H1 (cell line): ENCODE data around the gene MAGI1. TPM values are rescaled to one million over a fixed set of nuclear protein-coding genes. Genes with fewer than 3 reads are reported as not detected.

Source experiments
- BCL11A ChIP-seq, 2 experiments: IDR thresholded peaks; one replicate each; pipeline ENCODE4 v1.6.1; 2011; ENCODE audit warnings: low read depth in 2 of 2, low read length in 2 of 2, mild to moderate bottlenecking in 2 of 2
- CTCF ChIP-seq, 3 experiments: IDR thresholded peaks; 1 replicate in 2 of 3; 2 replicates in 1 of 3; pipeline versions ENCODE4 v1.5.1 to v1.6.1; 2011; ENCODE audit warnings: low read length in 3 of 3, mild to moderate bottlenecking in 3 of 3, inconsistent platforms in 2 of 3, low read depth in 1 of 3, moderate library complexity in 1 of 3; ENCODE audit not compliant: insufficient read depth in 1 of 3; ENCODE audit errors: control extremely low read depth in 1 of 3
- HDAC2 ChIP-seq, 2 experiments: fragments of 300-600 bp in 1 of 2; sonication (generic) in 1 of 2; IDR thresholded peaks; 2 replicates each; pipeline ENCODE4 v1.6.1; 2011 to 2012; ENCODE audit warnings: low read depth in 2 of 2, low read length in 2 of 2, mild to moderate bottlenecking in 2 of 2, moderate library complexity in 2 of 2, borderline replicate concordance in 1 of 2, inconsistent platforms in 1 of 2
- SIX5 ChIP-seq: IDR thresholded peaks from 2 replicates; pipeline ENCODE4 v1.6.1; 2011; ENCODE audit warnings: mild to moderate bottlenecking, low read depth, low read length
- ZNF274 ChIP-seq: IDR thresholded peaks from 2 replicates; pipeline ENCODE4 v1.7.0; 2012; ENCODE audit warnings: low read length, borderline replicate concordance; ENCODE audit errors: extremely low read depth
- polyA plus RNA-seq, 7 experiments: library from polyadenylated mRNA; depleted of rRNA in 3 of 7; stranded (reverse) in 5 of 7; unstranded in 2 of 7; fragments of >200 nt in 5 of 7; fragments of 200-250 nt in 2 of 7; gene quantifications; 1 replicate in 5 of 7; 2 replicates in 1 of 7; 4 replicates in 1 of 7; pipeline versions ENCODE4 v1.2.1 to v1.2.3, GENCODE V29; 2011 to 2013; ENCODE audit warnings: missing spikeins in 2 of 7, mixed read lengths in 2 of 7
- total RNA-seq: library from RNA; stranded (reverse); fragmentation: NEBNext Ultra II Directional; extraction: Animal tissue kit (Norgen Biotek cat#: 25700); gene quantifications from 2 replicates; pipeline ENCODE4 v1.2.1, GENCODE V29; 2021
- TF ChIP-seq, protein P1 (sequence below): IDR thresholded peaks from 2 replicates; pipeline ENCODE4 v1.6.1; 2011; ENCODE audit warnings: low read depth, mild to moderate bottlenecking, low read length; ENCODE audit not compliant: insufficient read depth

Gene MAGI1
- total and polyA plus RNA-seq, 2 of the 8 experiments (the other 6 are each of a cell fraction or from before 2014, with no cell fraction given), result 19.8 to 78.0 TPM

GRCh38 chr3:65776494-65776893 lies 262.2 kb downstream of the MAGI1 start (continued):
- TF ChIP-seq HDAC2 (IDR thresholded peaks at IDR 0.05; ENCODE audit: borderline replicate concordance in 1 of 2, low read depth in 2 of 2, low read length in 2 of 2), result no peak
- no peak for TF ChIP-seq CTCF (IDR thresholded peaks at IDR 0.05; ENCODE audit: control extremely low read depth in 1 of 3, insufficient read depth in 1 of 3, low read depth in 1 of 3, low read length in 3 of 3)
- TF ChIP-seq ZNF274, result no peak
- TF ChIP-seq SIX5, result no peak
- no peak for TF ChIP-seq BCL11A (IDR thresholded peaks at IDR 0.05; ENCODE audit: low read depth in 2 of 2, low read length in 2 of 2)
- TF ChIP-seq, protein P1, sequence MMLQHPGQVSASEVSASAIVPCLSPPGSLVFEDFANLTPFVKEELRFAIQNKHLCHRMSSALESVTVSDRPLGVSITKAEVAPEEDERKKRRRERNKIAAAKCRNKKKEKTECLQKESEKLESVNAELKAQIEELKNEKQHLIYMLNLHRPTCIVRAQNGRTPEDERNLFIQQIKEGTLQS, result no peak
